ENCODE results near the gene UQCR11.

UQCR11 gene

DNA sequence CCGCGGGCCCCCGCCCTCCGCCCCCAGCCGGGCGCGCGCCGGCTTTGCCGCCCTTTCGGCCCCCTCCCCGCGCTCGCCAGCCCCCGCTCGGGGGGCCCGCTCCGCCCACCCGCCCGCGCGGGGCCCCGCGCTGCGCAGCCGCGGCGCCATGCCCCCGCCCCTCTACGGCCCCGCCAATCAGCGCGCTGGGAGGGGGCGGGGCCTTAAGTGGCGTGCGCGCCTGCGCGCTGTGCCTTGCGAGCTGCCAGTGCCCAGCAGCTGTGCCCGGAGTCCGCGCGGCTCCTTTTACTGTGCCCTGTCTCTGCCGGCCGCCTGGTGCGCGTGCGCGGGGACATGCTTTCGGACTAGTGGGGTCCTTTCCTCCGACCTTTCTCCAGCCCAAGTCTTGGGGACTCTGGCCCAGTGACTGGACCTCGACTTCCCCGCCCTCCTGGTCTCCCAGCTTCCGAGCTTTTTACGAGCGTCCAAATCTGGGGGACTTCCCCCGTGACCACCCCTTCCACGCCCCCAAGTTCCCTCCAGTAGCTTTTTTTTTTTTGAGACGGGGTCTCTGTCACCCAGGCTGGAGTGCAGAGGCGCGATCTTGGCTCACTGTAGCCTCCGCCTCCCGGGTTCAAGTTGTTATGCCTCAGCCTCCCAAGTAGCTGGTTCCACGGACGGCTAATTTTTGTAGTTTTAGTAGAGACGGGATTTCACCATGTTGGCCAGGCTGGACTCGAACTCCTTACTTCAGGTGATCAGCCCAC, 12.3 kb downstream of the UQCR11 start, which contains the start of gene MBD3:
Gene MBD3, minus strand, starts transcription at position 111 of the 746 bp plus-strand sequence. CDS start 234 bp downstream, outside the sequence.
- H3K4me3 ChIP-seq (ENCODE audit: low read depth, low read length), result peak within 1 kb of the TSS; percentile 94
- DNase-seq (ENCODE audit: low read depth), result peak; percentile 61
- TF ChIP-seq, protein P1, sequence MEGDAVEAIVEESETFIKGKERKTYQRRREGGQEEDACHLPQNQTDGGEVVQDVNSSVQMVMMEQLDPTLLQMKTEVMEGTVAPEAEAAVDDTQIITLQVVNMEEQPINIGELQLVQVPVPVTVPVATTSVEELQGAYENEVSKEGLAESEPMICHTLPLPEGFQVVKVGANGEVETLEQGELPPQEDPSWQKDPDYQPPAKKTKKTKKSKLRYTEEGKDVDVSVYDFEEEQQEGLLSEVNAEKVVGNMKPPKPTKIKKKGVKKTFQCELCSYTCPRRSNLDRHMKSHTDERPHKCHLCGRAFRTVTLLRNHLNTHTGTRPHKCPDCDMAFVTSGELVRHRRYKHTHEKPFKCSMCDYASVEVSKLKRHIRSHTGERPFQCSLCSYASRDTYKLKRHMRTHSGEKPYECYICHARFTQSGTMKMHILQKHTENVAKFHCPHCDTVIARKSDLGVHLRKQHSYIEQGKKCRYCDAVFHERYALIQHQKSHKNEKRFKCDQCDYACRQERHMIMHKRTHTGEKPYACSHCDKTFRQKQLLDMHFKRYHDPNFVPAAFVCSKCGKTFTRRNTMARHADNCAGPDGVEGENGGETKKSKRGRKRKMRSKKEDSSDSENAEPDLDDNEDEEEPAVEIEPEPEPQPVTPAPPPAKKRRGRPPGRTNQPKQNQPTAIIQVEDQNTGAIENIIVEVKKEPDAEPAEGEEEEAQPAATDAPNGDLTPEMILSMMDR (IDR thresholded peaks at IDR 0.05; ENCODE audit: low read depth, low read length, missing control alignments), result no peak
- in situ Hi-C loops (cut with HindIII; ENCODE audit: low sequenced_read_pairs), result no loop called here

DNA sequence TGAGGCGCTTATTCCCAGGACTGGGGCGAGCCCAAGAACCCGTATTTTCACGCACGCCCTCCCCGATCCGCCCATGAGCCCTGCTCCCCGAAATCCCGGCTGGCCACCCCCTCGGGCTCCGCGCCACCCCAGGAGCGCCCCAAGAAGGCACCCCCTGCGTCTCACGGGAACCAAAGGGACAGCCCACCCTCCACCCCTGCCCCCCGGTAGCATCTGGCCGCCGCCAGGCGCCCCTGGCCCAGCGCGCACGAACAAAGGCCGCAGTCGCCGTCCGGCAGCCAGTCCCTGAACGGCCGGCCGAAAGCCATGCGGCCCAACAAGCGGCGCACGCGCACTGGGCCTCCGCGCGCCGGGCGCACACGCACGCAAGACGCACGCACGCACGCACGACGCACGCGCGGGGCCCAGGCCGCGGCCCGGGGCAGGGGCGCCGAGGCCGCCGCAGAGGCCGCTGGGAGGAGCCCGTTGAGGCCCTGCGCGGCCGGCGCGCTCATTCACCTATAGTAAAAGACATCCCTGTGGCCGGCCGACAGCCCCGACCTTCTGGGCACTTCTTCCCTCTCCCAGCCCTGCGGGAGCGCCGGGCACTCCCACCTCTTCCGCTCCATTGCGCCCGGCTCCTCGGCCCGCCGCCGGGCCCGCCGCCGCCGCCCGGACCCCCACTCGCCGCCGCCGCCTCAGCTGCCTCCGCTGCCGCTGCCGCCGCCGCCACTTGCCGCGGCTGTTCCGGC, 13.1 kb downstream of the UQCR11 start:
- TF ChIP-seq, protein P1 (IDR thresholded peaks at IDR 0.05; ENCODE audit: low read depth, low read length, missing control alignments), result no peak
- DNase-seq (ENCODE audit: low read depth), result peak; percentile 64
- H3K4me3 ChIP-seq (ENCODE audit: low read depth, low read length), result peak overlapping the region; percentile 94
- in situ Hi-C loops (cut with HindIII; ENCODE audit: low sequenced_read_pairs), result no loop called here

DNA sequence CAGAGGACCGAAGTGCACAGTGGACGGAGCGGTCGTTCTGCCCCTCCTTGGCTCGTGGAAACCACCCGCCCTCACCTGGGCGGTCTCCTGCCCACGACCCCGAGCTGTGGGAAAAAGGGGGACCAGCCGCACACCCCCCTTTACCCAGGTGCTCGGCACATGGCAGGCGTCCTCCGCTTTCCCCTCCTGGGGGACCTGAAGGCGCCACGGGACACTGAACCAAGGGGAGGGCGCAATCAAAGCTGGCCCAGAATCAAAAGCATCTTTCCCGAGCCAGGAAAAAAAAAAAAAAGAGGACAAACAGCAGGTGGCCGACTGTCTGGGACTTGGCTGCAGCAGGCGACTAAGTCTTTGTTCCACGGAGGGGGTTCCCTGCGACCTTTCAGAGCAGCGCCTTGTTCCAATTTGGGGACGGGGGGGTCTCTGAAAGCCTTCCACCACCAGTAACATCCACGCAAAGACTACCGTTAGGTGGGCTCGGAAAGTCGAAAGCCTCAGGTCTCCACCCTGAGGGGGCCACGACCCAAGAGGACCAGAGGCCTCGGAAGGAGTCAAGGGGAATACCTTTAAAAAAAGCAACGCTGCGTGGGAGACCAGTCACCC, 13.7 kb downstream of the UQCR11 start:
- in situ Hi-C loops (cut with HindIII; ENCODE audit: low sequenced_read_pairs), result no loop called here
- peak overlapping the region; percentile 94 for H3K4me3 ChIP-seq (ENCODE audit: low read depth, low read length)
- DNase-seq (ENCODE audit: low read depth), result no peak
- TF ChIP-seq, protein P1 (IDR thresholded peaks at IDR 0.05; ENCODE audit: low read depth, low read length, missing control alignments), result no peak

DNA sequence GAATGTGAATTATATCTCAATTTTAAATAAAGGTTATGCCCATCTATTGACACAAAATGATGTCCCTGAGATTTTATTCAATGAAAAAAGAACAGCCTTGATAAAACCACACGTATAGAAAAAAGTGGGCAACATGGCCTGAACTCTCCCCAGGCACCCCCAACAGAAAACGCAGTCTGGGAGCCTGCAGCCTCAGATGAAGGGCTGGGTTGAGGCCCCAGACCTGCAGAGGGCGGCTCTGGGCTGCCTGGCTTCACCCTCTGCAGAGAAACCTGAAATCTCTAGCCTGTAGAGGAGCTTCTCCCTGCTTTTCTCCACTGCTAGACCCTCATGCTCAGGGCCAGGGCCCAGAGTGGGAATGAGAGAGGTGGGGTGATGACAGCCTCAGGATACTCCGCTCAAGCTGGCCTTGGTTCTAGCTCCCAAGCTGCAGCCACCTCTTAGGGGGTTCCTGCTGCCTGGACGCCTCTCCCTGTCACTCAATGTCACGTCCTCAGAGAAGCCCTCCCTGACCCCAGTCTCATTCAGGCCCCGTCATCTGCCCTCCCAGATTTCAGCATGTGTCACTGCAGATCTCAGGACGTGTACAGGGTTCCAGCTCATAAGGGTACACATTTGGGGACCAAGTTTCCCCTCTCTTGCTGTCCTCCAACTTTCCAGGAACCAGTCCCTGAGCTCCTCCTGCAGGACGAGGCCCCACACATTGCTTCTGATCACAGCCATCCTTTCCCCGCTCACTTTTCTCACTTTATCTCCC, 14.4 kb downstream of the UQCR11 start:
- TF ChIP-seq, protein P1 (IDR thresholded peaks at IDR 0.05; ENCODE audit: low read depth, low read length, missing control alignments), result peak; percentile 60
- in situ Hi-C loops (cut with HindIII; ENCODE audit: low sequenced_read_pairs), result no loop called here
- DNase-seq (ENCODE audit: low read depth), result no peak
- H3K4me3 ChIP-seq (ENCODE audit: low read depth, low read length), result peak overlapping the region; percentile 94

DNA sequence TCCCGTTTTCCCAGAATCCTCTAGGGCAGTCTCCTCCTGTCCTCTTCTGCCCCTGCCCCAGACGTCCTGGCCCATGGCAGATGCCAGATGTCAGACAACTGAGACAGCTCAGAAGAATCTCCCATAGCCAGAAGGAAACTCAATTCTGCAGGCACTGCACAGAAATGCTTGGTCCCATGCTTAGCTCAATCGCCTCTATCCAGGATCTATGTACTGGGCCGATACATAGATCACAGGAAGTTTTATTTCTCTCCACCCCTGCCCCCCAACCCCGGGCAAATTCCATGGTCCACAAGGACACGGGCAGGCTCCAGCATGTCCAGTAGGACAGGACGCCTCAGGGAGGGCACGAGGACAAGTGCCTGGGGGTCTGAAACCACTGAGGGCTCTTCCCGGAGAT, 17.4 kb downstream of the UQCR11 start:
- in situ Hi-C loops (cut with HindIII; ENCODE audit: low sequenced_read_pairs), result no loop called here
- no peak for DNase-seq (ENCODE audit: low read depth)
- no peak overlapping the region for H3K4me3 ChIP-seq (ENCODE audit: low read depth, low read length)
- TF ChIP-seq, protein P1 (IDR thresholded peaks at IDR 0.05; ENCODE audit: low read depth, low read length, missing control alignments), result no peak

DNA sequence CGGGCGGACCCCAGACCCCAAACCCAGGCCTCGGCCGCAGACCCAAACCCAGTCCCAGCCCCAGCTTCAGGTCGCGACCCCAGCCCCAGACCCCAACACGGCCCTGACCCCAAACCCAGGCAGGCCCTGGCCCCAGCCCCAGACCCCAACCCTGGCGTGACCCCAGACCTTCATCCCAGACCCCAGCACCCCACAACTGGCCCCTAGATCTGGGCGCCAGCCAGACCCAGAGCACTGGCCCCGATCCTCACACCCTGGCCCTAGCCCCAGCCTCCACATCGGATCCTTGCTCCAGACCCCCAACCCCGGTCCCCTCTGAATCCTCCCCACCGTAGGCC, 20.1 kb downstream of the UQCR11 start:
- no peak overlapping the region for H3K4me3 ChIP-seq (ENCODE audit: low read depth, low read length)
- in situ Hi-C loops (cut with HindIII; ENCODE audit: low sequenced_read_pairs), result no loop called here
- TF ChIP-seq, protein P1 (IDR thresholded peaks at IDR 0.05; ENCODE audit: low read depth, low read length, missing control alignments), result no peak
- no peak for DNase-seq (ENCODE audit: low read depth)
